ENCODE measurements around the gene ALG1.
A peak's percentile ranks its signal among the peaks of the same experiment; 100 is the strongest.
"Not testable (repeated sequence)": the region's sequence is repeated elsewhere in the genome, so short reads cannot be mapped to it uniquely, and the experiment has no call there.

ALG1 gene

GRCh38 chr16:5071681-5072333 is at the start of gene ALG1:
ALG1 (plus strand) TSS chr16:5071843; CDS start chr16:5071850, 7 bp downstream.
- DNase-seq, result peak; percentile 88

- DNase-seq, result no peak
These were observed 49.1 kb upstream of the ALG1 start for GRCh38 chr16:5022521-5022920.

GRCh38 chr16:5024632-5025031 is 47.0 kb upstream of the ALG1 start:
- DNase-seq, result peak; percentile 42

- DNase-seq, result peak; percentile 9
These were observed 46.4 kb upstream of the ALG1 start for GRCh38 chr16:5025171-5025632.

- no peak for DNase-seq
These were observed 45.0 kb upstream of the ALG1 start for GRCh38 chr16:5026664-5027063.

GRCh38 chr16:5027086-5027485 is 44.6 kb upstream of the ALG1 start:
- no peak for DNase-seq

- no peak for DNase-seq
These were observed 43.9 kb upstream of the ALG1 start for GRCh38 chr16:5027575-5028235.

- DNase-seq, result no peak
These were observed 42.6 kb upstream of the ALG1 start for GRCh38 chr16:5028950-5029475.

GRCh38 chr16:5030251-5030870 is 41.3 kb upstream of the ALG1 start:
- DNase-seq, result no peak

GRCh38 chr16:5031601-5032000 is 40.0 kb upstream of the ALG1 start:
- DNase-seq, result no peak

- DNase-seq, result peak; percentile 45
These were observed 38.9 kb upstream of the ALG1 start for GRCh38 chr16:5032748-5033167.

GRCh38 chr16:5033256-5034166 is 38.1 kb upstream of the ALG1 start, which contains the start of gene NAGPA:
NAGPA (minus strand) TSS chr16:5033935; CDS start chr16:5033914, 21 bp downstream.
- DNase-seq, result peak; percentile 84

GRCh38 chr16:5034167-5034523 is 37.5 kb upstream of the ALG1 start:
- DNase-seq, result no peak

GRCh38 chr16:5035909-5036227 is 35.8 kb upstream of the ALG1 start:
- DNase-seq, result no peak

GRCh38 chr16:5036228-5037156 is 35.2 kb upstream of the ALG1 start:
- DNase-seq, result no peak

- DNase-seq, result no peak
These were observed 31.2 kb upstream of the ALG1 start for GRCh38 chr16:5040451-5040850.

GRCh38 chr16:5041600-5042133 is 30.0 kb upstream of the ALG1 start:
- DNase-seq, result no peak

- DNase-seq, result no peak
These were observed 29.0 kb upstream of the ALG1 start for GRCh38 chr16:5042574-5043171.

GRCh38 chr16:5044011-5044540 is 27.6 kb upstream of the ALG1 start:
- no peak for DNase-seq

- DNase-seq, result not testable (repeated sequence)
These were observed 27.1 kb upstream of the ALG1 start for GRCh38 chr16:5044581-5044980.

Data from hematopoietic multipotent progenitor cell treated with erythropoietin and hydrocortisone succinate and interleukin-3 and kit ligand, for 8 days (in vitro differentiated cells).